ENCODE data around the gene IL10RA.
A peak's percentile ranks its signal among the peaks of the same experiment; 100 is the strongest.
"Not testable (repeated sequence)": the region's sequence is repeated elsewhere in the genome, so short reads cannot be mapped to it uniquely, and the experiment has no call there.

The IL10RA gene

GRCh38 chr11:118005224-118006152, 19.3 kb downstream of the IL10RA start:
- TF ChIP-seq POLR2A (IDR thresholded peaks at IDR 0.05; ENCODE audit: low read depth, low read length) (no peak), POLR2AphosphoS5 (IDR thresholded peaks at IDR 0.05; ENCODE audit: low read depth, low read length) (no peak), TAF1 (IDR thresholded peaks at IDR 0.05; ENCODE audit: borderline replicate concordance, low read depth, low read length) (no peak)
- FAIRE-seq (peak; percentile 27), DNase-seq (ENCODE audit: insufficient read length) (no peak)

DNA sequence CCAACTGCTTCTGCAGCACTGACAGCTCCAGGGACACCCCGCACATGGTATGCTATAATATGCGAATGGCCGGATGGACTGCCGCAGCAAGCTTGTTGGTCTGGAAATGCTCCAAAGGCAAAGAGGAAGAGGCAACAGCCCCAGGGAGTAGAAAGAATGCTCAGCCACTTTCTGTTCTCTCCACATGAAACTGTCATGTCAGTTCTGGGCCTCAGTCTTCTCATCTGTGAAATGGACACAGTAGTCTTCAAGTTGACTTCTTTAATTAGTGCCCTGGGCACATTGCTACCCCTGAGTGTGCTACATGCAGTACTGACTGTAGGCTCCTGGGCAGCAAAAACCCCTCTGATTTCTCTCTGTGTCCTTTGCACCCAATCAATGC, 19.9 kb downstream of the IL10RA start:
- TF ChIP-seq TAF1 (IDR thresholded peaks at IDR 0.05; ENCODE audit: borderline replicate concordance, low read depth, low read length), result no peak
- TF ChIP-seq POLR2AphosphoS5 (IDR thresholded peaks at IDR 0.05; ENCODE audit: low read depth, low read length), result no peak
- FAIRE-seq (peak; percentile 81), DNase-seq (ENCODE audit: insufficient read length) (no peak)

DNA sequence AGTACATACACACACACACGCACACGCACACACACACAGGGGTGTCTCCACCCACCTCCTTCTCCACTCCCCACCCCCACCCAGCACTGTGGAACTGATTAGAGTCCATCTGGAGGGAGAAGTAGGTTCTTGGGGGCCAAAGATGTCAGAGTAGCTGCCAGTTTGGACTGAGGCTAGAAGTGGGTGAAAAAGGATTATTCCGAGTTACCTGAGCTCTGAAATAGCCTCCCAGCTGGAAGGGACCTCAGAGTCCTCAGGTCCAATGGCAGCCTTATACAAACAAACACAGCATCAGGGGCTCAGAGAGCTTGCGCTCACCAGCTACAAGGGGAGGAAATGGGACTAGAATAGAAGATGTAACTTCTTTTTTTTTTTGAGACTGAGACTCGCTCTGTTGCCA, 20.8 kb downstream of the IL10RA start:
- FAIRE-seq, result peak; percentile 82
- DNase-seq (ENCODE audit: insufficient read length), result no peak
- TF ChIP-seq POLR2A (IDR thresholded peaks at IDR 0.05; ENCODE audit: low read depth, low read length), result no peak
- no peak for TF ChIP-seq TAF1 (IDR thresholded peaks at IDR 0.05; ENCODE audit: borderline replicate concordance, low read depth, low read length)
- TF ChIP-seq POLR2AphosphoS5 (IDR thresholded peaks at IDR 0.05; ENCODE audit: low read depth, low read length), result no peak

DNA sequence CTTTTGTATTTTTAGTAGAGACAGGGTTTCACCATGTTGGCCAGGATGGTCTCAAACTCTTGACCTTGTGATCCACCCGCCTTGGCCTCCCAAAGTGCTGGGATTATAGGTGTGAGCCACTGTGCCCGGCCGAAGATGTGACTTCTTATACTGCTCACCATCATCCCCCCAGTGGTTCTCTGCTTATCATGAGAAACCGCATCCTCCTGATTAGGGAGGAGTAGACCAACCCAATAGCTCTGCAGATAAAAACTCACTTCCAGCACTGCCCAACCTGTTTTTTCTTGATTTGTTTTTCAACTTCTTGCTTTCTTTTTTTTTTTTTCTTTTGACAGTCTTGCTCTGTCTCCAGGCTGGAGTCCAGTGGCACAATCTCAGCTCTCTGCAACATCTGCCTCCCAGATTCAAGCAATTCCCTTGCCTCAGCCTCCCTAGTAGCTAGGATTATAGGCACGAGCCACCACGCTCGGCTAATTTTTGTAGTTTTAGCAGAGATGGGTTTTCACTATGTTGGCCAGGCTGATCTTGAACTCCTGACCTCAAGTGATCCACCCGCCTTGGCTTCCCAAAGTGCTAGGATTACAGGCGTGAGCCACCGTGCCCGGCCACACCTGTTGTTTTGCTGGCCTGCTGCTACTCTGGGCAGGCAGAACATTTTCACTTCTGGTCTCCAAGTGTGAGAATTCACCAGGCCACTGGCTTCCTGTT, 21.5 kb downstream of the IL10RA start:
- peak; percentile 94 for FAIRE-seq
- DNase-seq (ENCODE audit: insufficient read length), result not testable (repeated sequence)

- no peak for TF ChIP-seq POLR2AphosphoS5 (IDR thresholded peaks at IDR 0.05; ENCODE audit: low read depth, low read length)
- no peak for TF ChIP-seq TAF1 (IDR thresholded peaks at IDR 0.05; ENCODE audit: borderline replicate concordance, low read depth, low read length)
- TF ChIP-seq POLR2A (IDR thresholded peaks at IDR 0.05; ENCODE audit: low read depth, low read length), result no peak
- FAIRE-seq (peak; percentile 61), DNase-seq (ENCODE audit: insufficient read length) (no peak)
Measured at GRCh38 chr11:118008271-118008911, 22.2 kb downstream of the IL10RA start.

GRCh38 chr11:118009864-118010737, 23.9 kb downstream of the IL10RA start:
- FAIRE-seq, result peak; percentile 83
- TF ChIP-seq TAF1 (IDR thresholded peaks at IDR 0.05; ENCODE audit: borderline replicate concordance, low read depth, low read length) (no peak), POLR2AphosphoS5 (IDR thresholded peaks at IDR 0.05; ENCODE audit: low read depth, low read length) (no peak), POLR2A (IDR thresholded peaks at IDR 0.05; ENCODE audit: low read depth, low read length) (no peak)
- DNase-seq (ENCODE audit: insufficient read length), result no peak

- TF ChIP-seq POLR2A (IDR thresholded peaks at IDR 0.05; ENCODE audit: low read depth, low read length) (0 out of 2 replicates have a peak, but pooled peaks have one; percentile 21), TAF1 (IDR thresholded peaks at IDR 0.05; ENCODE audit: borderline replicate concordance, low read depth, low read length) (no peak), POLR2AphosphoS5 (IDR thresholded peaks at IDR 0.05; ENCODE audit: low read depth, low read length) (peak; percentile 77; the same call in 1 of the 2 replicates)
- FAIRE-seq (peak; percentile 100), DNase-seq (ENCODE audit: insufficient read length) (peak; percentile 72)
Measured at GRCh38 chr11:118010738-118011461, 24.7 kb downstream of the IL10RA start.

GRCh38 chr11:118012083-118012669, 26.0 kb downstream of the IL10RA start:
- TF ChIP-seq POLR2A (IDR thresholded peaks at IDR 0.05; ENCODE audit: low read depth, low read length), result no peak
- no peak for TF ChIP-seq TAF1 (IDR thresholded peaks at IDR 0.05; ENCODE audit: borderline replicate concordance, low read depth, low read length)
- TF ChIP-seq POLR2AphosphoS5 (IDR thresholded peaks at IDR 0.05; ENCODE audit: low read depth, low read length), result no peak
- DNase-seq (ENCODE audit: insufficient read length) (no peak), FAIRE-seq (peak; percentile 95)

- DNase-seq (ENCODE audit: insufficient read length) (no peak), FAIRE-seq (no peak)
- TF ChIP-seq POLR2A (IDR thresholded peaks at IDR 0.05; ENCODE audit: low read depth, low read length) (no peak), TAF1 (IDR thresholded peaks at IDR 0.05; ENCODE audit: borderline replicate concordance, low read depth, low read length) (no peak), POLR2AphosphoS5 (IDR thresholded peaks at IDR 0.05; ENCODE audit: low read depth, low read length) (no peak)
Measured at GRCh38 chr11:118014022-118014421, 27.8 kb downstream of the IL10RA start.

GRCh38 chr11:118015385-118015841, 29.2 kb downstream of the IL10RA start:
- TF ChIP-seq TAF1 (IDR thresholded peaks at IDR 0.05; ENCODE audit: borderline replicate concordance, low read depth, low read length) (no peak), POLR2AphosphoS5 (IDR thresholded peaks at IDR 0.05; ENCODE audit: low read depth, low read length) (no peak), POLR2A (IDR thresholded peaks at IDR 0.05; ENCODE audit: low read depth, low read length) (no peak)
- FAIRE-seq (no peak), DNase-seq (ENCODE audit: insufficient read length) (no peak)
